AML-193 (cell line): Measurements from ENCODE around the gene CD40.
A peak's percentile ranks its signal among the peaks of the same experiment; 100 is the strongest.
"Not testable (repeated sequence)": the region's sequence is repeated elsewhere in the genome, so short reads cannot be mapped to it uniquely, and the experiment has no call there.

Experiments
- DNase-seq, 2 experiments: peaks; one replicate each; lab custom pipeline; 2025; lab: John Stamatoyannopoulos, UW

CD40 gene

GRCh38 chr20:46093531-46093930, 24.6 kb upstream of the CD40 start:
- no peak for DNase-seq

DNA sequence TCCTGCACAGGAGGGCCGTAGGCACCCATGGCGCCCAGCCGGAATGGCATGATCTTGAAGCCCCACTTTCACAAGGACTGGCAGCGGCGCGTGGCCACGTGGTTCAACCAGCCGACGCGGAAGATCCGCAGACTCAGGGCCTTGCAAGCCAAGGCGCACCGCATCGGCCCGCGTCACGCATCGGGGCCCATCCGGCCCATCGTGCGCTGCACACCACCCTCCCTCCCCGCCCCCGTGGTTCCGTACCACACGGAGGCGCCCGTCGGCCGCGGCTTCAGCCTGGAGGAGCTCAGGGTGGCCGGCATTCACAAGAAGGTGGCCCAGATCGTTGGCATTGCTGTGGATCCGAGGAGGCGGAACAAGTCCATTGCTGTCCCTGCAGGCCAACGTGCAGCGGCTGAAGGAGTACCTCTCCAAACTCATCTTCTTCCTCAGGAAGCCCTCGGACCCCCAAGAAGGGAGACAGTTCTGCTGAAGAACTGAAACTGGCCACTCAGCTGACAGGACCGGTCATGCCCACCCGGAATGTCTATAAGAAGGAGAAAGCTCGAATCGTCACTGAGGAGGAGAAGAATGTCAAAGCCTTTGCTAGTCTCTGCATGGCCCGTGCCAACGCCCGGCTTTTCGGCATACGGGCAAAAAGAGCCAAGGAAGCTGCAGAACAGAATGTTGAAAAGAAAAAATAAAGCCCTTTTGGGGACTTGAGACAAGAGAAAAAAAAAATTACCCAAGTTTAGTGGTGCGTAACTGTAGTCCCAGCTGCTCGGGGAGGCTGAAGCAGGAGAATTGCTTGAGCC, 18.4 kb upstream of the CD40 start:
- DNase-seq = no peak

DNA sequence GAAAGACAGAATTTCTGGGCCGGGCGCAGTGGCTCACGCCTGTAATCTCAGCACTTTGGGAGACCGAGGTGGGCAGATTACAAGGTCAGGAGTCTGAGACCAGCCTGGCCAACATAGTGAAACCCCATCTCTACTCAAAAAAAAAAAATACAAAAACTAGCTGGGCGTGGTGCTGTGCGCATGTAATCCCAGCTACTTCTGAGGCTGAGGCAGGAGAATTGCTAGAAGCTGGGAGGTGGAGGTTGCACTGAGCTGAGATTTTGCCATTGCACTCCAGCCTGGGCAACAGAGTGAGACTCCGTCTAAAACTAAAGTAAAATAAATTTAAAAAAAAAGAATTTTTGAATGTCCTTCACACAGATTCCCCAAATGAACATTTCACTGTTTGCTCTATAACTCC, 17.7 kb upstream of the CD40 start:
- not testable (repeated sequence) for DNase-seq

DNA sequence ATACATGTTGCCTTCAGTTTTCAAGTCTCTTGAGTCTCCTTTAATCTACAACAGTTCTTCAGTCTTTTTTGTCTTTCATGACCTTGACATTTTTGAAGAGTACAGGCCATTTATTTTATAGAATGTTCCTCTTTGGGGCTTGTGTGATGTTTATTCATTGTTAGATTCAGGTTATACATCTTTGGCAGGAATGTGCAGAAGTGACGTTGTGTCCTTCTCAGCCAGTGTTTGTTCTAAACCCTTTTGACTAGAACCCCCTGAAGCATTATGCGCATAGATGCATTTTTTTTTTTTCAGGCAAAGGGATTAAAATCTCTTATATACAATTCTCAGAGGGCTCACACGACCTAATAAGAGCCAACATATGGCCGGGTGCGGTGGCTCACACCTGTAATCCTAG, 17.1 kb upstream of the CD40 start:
- no peak for DNase-seq

DNA sequence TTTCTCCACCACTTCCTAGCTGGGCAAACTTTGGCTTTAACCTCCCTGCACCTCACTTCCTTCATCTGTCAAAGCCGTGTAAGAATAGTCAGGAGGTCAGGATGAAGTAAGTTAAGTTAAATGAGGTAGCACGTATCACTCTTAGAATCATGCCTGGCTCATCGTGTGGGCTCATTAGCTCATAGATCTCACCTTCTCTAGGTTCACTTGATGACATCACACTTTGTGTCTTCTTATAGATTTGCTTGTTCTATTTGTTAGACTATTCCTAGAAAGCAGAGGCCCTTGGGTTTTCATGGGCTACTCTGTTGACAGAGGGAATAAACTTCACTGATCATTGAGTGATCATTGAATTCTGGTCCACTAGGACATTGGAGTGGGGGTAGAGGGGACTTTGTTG, 16.2 kb upstream of the CD40 start:
- DNase-seq = no peak

- DNase-seq = no peak
Measured at GRCh38 chr20:46102940-46103339, 15.2 kb upstream of the CD40 start.

DNA sequence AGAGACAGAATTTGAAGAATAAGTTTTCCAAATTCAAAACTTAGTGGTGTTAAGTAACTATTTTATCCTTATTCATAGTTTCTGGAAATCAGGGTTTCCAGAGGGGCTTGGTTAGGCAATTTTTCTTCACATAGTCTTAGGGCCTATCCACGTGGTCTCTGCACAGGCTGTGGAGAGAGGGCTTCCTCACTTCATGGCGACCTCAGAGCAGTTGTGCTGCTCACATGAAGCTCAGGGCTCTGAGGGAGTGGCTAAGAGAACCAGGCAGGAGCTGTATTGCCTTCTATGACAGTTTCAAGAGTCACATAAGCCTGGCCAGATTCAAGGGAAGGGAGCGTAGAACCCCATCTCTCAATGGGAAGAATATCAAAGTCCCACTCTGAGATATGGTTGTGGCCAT, 13.9 kb upstream of the CD40 start:
- DNase-seq = no peak

DNA sequence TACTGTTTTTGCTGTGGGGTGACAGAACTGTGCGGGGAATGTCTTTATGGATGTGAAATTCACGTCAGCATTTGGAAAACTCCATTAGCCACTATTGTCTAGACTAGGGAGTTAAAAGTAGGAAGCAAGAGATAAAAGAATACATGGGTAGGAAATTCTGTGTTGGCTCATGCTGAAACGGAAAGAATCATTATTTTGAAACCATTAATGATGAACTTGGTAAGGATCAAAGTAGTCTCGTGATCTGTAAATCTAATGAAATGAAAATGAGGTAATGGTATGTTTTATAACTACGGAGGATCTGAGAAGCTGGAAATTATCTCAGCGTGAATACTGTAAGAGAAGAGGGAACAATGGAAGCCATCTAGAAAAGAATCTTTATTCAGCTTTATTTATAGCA, 11.1 kb upstream of the CD40 start:
- no peak for DNase-seq

- no peak for DNase-seq
Measured at GRCh38 chr20:46108435-46108841, 9.7 kb upstream of the CD40 start.

DNA sequence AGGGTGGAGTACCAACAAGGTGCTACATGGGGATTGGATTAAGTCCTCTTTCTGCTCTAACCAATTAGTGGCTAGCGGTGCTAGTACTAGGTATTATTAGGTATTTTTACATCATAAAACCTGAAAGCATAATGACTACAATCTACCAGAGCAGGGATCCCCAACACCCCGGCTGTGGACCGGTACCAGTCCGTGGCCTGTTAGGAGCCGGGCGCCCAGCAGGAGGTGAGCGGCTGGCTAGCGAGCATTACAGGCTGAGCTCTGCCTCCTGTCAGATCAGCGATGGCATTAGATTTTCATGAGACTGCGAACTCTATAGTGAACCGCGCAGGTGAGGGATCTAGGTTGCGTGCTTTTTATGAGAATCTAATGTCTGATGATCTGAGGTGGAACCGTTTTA, 9.1 kb upstream of the CD40 start:
- DNase-seq = no peak

DNA sequence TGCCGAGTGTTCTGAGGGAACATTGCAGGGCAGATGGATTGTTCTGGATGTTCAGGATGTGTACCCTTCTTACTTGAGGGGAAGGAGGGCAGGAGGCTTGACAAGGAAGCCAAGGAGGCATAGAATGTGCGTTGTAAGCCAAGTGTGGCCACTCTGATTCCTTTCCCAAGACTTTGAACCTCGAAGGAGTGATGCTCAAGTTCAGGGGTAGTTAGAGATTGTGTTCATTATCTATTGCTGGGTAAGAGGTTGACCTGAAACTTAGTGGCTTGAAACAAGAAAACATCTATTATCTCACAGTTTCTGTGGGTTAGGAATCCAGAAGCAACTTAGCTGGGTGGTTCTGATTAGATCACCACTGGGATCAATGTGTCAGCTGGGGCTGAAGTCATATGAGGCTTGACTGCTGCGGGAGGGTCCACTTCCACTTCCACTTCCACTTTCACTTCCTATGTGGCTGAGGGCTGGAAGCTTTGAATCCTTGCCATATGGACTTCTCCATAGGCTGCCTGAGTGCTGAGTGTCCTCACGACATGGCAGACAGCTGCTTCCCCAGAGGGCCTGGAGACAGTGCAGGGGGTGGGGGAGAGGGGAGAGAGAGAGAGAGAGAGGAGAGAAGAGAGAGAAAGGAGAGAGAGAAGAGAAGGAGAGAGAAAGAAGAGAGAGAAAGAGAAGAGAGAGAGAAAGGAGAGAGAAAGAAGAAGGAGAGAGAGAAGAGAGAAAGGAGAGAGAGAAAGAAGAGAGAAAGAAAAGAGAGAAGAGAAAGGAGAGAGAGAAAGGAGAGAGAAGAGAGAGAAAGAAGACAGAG, 6.9 kb upstream of the CD40 start:
- no peak for DNase-seq

- no peak for DNase-seq
Measured at GRCh38 chr20:46111836-46112212, 6.3 kb upstream of the CD40 start.

DNA sequence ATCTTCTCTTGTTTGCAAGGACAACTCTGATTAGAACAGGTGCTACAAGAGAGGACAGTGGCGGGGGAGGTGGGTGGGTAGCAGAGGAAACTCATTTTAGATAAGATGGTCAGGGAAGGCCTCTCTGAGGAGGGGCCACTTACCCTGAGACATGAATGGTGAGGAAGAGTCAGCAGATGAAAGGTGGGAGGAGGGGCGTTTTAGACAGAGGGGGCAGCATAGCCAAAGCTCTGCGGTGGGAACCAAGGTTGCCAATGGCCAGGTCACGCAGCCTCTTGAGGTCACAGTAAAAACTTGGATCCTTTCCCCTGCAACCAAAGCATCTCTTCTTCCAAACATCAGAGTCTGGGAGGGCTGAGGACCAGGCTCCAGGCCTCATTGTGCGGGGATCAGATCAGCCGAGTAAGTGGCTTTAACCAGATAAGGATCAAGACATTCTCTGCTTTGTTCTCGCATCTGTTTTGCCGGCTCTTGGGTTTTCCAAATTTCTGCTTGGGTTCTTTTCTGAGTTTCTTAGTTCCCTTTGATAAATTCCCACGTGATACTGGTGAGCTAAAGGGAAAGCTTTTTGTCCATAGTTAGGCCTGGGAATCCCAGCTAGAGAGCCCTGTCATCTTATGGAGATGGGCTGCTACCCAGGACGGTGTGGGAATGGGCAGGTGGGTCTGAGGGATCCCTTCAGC, 5.5 kb upstream of the CD40 start:
- no peak for DNase-seq

DNA sequence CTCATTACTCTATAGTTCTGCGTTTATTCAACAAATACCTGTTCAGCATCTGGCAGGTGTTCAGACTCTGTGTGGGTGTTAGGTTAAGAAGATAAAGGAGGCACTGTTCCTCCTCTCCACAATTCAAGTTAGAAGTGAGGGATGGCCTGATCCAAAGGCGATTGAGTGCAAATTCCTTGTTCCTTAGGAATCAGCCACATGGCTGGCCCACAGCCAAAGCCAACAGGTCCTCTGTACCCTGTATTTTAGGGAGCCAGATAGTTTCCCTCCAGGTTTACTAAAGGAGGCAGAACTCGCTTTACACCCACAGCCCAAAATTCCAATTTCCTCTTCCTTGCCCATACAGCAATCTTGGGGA, 5.0 kb upstream of the CD40 start:
- no peak for DNase-seq

DNA sequence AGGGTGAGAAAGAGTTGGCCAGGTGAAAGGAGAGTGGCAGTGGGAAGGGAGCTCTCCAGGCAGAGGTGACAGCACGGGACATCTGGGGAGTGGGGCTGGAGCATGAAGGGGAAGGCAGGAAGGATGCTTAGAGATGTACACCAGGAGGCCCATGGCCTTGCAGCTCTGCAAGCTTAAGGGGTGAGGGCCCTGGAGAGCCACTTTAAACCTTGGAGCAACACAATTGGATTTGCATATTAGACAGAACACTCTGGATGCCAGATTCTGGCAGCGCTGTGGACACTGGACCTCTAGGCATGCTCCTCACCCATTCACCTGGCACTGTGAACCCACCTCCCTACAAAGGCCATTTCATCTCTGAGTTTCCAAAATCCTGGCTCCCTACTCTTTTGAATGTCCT, 3.7 kb upstream of the CD40 start:
- no peak for DNase-seq

GRCh38 chr20:46118481-46119020, 437 bp downstream of the CD40 start:
- DNase-seq = peak in 1 of 2 experiments; percentile 14

GRCh38 chr20:46119028-46119546, 973 bp downstream of the CD40 start:
- no peak for DNase-seq

- no peak for DNase-seq
Measured at GRCh38 chr20:46119547-46119946, 1.4 kb downstream of the CD40 start.

DNA sequence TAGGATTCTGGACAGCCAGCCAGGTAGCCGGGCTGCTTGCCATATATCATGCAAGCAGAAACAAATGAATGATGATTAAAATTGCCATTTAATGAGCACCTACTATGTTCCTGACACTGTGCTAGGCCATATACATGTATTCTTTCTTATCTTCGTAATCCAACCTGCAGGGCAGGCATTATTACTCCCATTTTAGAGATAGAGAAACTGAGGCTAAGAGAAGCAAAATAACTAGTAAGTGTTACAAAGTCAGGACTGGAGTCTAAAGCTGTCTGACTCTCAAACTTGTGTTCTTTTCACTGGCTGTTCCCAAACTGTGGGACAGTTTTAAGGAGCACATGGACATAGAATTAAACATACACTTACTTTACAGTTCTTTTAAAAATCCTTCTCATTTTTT, 2.0 kb downstream of the CD40 start:
- no peak for DNase-seq

- DNase-seq = no peak
Measured at GRCh38 chr20:46121184-46121930, 3.2 kb downstream of the CD40 start.

- DNase-seq = no peak
Measured at GRCh38 chr20:46122071-46122470, 4.0 kb downstream of the CD40 start.
